Left lung (tissue), 10 donors: ENCODE results near the gene ZNF277. TPM values are rescaled to one million over a fixed set of nuclear protein-coding genes. Genes with fewer than 3 reads are reported as not detected.

ENCODE experiments used
- ATAC-seq: fragments of 200-7000 bp; cut with Tn5 transposase; one replicate; pipeline ENCODE4 v1.9.1; 2020; ENCODE audit warnings: moderate library complexity
- DNase-seq, 4 donors: peaks; one replicate each; pipeline ENCODE4 v3.0.0-alpha.2; 2013 to 2020
- H3K27ac ChIP-seq, 2 donors: fragments of 200-600 bp; sonication (generic) in 1 of 2; one replicate each; pipeline versions ENCODE4 v1.5.0 to v1.8.0; 2020 to 2021
- H3K27me3 ChIP-seq, 2 donors: fragments of 200-600 bp; sonication (generic) in 1 of 2; one replicate each; pipeline versions ENCODE4 v1.5.0 to v1.8.0; 2020 to 2021
- H3K36me3 ChIP-seq, 2 donors: fragments of 200-600 bp; sonication (generic) in 1 of 2; one replicate each; pipeline versions ENCODE4 v1.5.0 to v1.8.0; 2020 to 2021
- H3K4me1 ChIP-seq, 2 donors: fragments of 200-600 bp; one replicate each; pipeline ENCODE4 v1.8.0; 2021
- H3K4me3 ChIP-seq, 2 donors: fragments of 200-600 bp; sonication (generic) in 1 of 2; one replicate each; pipeline versions ENCODE4 v1.5.0 to v1.8.0; 2020 to 2021; ENCODE audit warnings: mild to moderate bottlenecking in 1 of 2
- H3K9me3 ChIP-seq, 2 donors: fragments of 200-600 bp; sonication (generic) in 1 of 2; one replicate each; pipeline versions ENCODE4 v1.5.0 to v1.8.0; 2020 to 2021
- intact Hi-C, 2 donors: fragments of 100-400 bp; cut with DNase I; formaldehyde crosslinking; loops; one replicate each; pipeline versions ENCODE4 v1.11.2 to v1.14.2; 2022
- polyA plus RNA-seq, 6 donors: library from polyadenylated mRNA; unstranded; fragments of 120-200 nt; gene quantifications; one replicate each; pipeline ENCODE4 v1.2.1, GENCODE V29; 2013; ENCODE audit not compliant: insufficient read length in 6 of 6
- total RNA-seq, 2 donors: library from RNA; stranded (reverse); fragmentation: NEBNext Ultra II Directional; extraction: Animal tissue kit (Norgen Biotek cat#: 25700); gene quantifications; one replicate each; pipeline ENCODE4 v1.2.1, GENCODE V29; 2021
- TF ChIP-seq, protein P1 (sequence below), 2 donors: fragments of 200-600 bp; sonication (generic) in 1 of 2; IDR thresholded peaks; one replicate each; pipeline versions ENCODE4 v1.5.0 to v1.8.0; 2021; ENCODE audit warnings: antibody characterized with exemption in 2 of 2
- donor health status: DM: no; HTN: yes; CAD: no.
- donor health status: DM: no; HTN: no; CAD: no.

The ZNF277 gene
- total and polyA plus RNA-seq, 8 donors = 19.8 to 41.0 (median 34.5) TPM

DNA sequence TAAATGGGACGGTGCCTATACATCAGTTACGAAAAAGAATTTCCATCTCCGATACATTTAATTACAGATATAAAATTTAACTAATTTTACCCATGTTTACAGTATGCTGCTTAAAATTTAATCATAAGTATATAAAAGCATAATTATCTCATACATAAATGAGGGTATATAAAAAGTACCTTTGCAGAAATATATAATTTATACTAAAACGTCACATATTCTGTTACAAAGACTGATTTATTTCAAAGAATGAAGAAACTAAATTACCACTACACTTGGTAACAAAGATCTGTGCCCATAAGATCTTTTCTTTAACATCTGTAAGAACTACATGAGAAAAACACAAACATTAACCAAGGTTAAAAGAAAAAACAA lies 3.1 kb upstream of the ZNF277 start:
- ATAC-seq = no peak

GRCh38 chr7:112204499-112205342 lies 1.8 kb upstream of the ZNF277 start:
- TF ChIP-seq, protein P1, sequence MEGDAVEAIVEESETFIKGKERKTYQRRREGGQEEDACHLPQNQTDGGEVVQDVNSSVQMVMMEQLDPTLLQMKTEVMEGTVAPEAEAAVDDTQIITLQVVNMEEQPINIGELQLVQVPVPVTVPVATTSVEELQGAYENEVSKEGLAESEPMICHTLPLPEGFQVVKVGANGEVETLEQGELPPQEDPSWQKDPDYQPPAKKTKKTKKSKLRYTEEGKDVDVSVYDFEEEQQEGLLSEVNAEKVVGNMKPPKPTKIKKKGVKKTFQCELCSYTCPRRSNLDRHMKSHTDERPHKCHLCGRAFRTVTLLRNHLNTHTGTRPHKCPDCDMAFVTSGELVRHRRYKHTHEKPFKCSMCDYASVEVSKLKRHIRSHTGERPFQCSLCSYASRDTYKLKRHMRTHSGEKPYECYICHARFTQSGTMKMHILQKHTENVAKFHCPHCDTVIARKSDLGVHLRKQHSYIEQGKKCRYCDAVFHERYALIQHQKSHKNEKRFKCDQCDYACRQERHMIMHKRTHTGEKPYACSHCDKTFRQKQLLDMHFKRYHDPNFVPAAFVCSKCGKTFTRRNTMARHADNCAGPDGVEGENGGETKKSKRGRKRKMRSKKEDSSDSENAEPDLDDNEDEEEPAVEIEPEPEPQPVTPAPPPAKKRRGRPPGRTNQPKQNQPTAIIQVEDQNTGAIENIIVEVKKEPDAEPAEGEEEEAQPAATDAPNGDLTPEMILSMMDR (IDR thresholded peaks at IDR 0.05) = no peak
- H3K27ac ChIP-seq = peak overlapping the region; percentile 92
- H3K4me1 ChIP-seq = peaks cover 0 to 48% of the 10 kb centered on the region in 2 donors
- peaks cover 0 to 7% of the 10 kb centered on the region in 2 donors for H3K27me3 ChIP-seq
- H3K36me3 ChIP-seq = no peaks in the 10 kb centered on the region
- DNase-seq (peak in 1 of 4 donors; percentile 35), ATAC-seq (no peak)
- H3K4me3 ChIP-seq = peak overlapping the region; percentile 88 to 93
- intact Hi-C loops = no loop called here
- no peaks in the 10 kb centered on the region for H3K9me3 ChIP-seq

More for the DNA sequence above, 3.1 kb upstream of the ZNF277 start:
- Histone ChIP-seq H3K4me1 (peaks cover 0 to 62% of the 10 kb centered on the region in 2 donors), H3K36me3 (no peaks in the 10 kb centered on the region), H3K27ac (peak overlapping the region in 1 of 2 donors; percentile 92), H3K4me3 (peak overlapping the region in 1 of 2 donors; percentile 93), H3K27me3 (peaks cover 0 to 7% of the 10 kb centered on the region in 2 donors), H3K9me3 (no peaks in the 10 kb centered on the region)
- intact Hi-C loops = no loop called here
- no peak for DNase-seq
- TF ChIP-seq, protein P1 (IDR thresholded peaks at IDR 0.05) = no peak

GRCh38 chr7:112205343-112206237 lies 905 bp upstream of the ZNF277 start:
- TF ChIP-seq, protein P1 (IDR thresholded peaks at IDR 0.05) = no peak
- Histone ChIP-seq H3K36me3 (no peaks in the 10 kb centered on the region), H3K27ac (peak overlapping the region; percentile 92), H3K27me3 (peaks cover 0 to 7% of the 10 kb centered on the region in 2 donors), H3K4me1 (peaks cover 0 to 51% of the 10 kb centered on the region in 2 donors), H3K4me3 (peak overlapping the region; percentile 88 to 93), H3K9me3 (no peaks in the 10 kb centered on the region)
- intact Hi-C loops = no loop called here
- ATAC-seq (peak; percentile 60), DNase-seq (peak; percentile 76 to 91 (median 80))

GRCh38 chr7:112206991-112207592 lies 597 bp downstream of the ZNF277 start:
- intact Hi-C loops = no loop called here
- Histone ChIP-seq H3K9me3 (no peaks in the 10 kb centered on the region), H3K4me3 (peak overlapping the region; percentile 88 to 93), H3K27ac (peak overlapping the region; percentile 73 to 92), H3K27me3 (peaks cover 0 to 7% of the 10 kb centered on the region in 2 donors), H3K4me1 (peaks cover 10 to 56% of the 10 kb centered on the region in 2 donors), H3K36me3 (no peaks in the 10 kb centered on the region)
- ATAC-seq = peak; percentile 0
- TF ChIP-seq, protein P1 (IDR thresholded peaks at IDR 0.05) = no peak
- DNase-seq = no peak
